ENCODE data around the gene EPS8.
"Not testable (repeated sequence)": the region's sequence is repeated elsewhere in the genome, so short reads cannot be mapped to it uniquely, and the experiment has no call there.

Gene EPS8

DNA sequence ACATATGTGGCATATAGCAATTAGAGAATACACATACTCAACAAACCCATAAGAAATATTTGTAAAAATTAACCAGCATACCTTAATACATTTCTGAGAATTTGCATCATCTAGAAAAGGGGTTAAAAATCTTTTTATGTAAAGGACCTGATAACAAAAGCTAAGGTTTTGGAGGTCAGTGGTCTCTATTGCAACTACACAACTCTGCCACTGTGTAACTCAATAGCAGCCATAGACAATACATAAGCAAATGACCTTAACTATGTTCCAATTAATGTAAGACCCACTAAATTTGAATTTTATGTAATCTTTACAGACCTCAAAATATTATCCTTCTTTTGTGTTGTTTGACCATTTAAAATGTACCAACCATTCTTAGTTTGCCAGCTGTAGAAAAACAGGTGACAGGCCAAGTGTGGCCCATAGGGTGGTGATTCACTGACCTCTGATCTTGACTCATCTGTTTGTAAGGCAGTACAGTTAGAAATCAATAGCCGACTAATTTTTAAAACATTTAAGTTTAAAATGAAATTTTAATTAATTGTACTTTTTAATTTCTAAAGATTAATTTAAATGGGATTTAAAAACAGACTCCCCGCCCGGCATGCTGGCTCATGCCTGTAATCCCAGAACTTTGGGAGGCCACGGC, 7.4 kb upstream of the EPS8 start:
- DNase-seq: no peak

DNA sequence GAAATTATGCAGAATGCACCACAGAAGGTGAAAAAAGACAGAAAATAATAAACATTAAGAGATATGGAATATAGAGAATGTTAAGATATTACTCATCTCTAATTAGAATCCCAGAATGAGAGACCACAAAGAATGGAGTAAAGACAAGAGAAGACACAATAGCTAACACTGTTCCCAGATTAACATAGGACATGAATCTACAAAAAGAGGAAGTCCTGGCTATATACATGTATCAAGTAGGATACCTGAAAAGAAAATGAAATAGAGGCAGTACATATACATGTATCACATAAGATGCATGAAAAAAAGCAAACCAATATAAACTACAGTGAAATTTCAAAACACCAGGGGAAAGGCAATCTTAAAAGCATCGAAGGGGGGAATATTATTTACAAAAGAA, 5.6 kb upstream of the EPS8 start:
- DNase-seq: no peak

DNA sequence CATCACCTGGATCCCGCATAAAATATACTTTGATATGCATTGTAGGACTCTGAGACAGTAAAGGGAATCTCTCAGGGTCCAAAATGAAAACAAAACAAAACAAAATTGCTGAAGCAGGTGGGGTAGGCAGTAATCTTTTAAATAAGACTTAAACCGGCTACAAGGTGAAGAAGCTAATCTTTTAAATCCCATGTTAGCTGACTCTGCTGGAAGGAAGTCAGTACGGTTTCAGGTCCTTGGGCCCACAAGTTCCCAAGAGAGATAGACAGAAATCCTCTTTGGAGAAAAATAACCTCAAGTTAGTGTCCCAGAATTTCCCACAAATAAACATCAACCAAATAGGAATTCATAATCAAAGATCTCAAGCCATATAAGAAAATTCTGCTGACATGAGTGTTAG, 5.0 kb upstream of the EPS8 start:
- DNase-seq: no peak

DNA sequence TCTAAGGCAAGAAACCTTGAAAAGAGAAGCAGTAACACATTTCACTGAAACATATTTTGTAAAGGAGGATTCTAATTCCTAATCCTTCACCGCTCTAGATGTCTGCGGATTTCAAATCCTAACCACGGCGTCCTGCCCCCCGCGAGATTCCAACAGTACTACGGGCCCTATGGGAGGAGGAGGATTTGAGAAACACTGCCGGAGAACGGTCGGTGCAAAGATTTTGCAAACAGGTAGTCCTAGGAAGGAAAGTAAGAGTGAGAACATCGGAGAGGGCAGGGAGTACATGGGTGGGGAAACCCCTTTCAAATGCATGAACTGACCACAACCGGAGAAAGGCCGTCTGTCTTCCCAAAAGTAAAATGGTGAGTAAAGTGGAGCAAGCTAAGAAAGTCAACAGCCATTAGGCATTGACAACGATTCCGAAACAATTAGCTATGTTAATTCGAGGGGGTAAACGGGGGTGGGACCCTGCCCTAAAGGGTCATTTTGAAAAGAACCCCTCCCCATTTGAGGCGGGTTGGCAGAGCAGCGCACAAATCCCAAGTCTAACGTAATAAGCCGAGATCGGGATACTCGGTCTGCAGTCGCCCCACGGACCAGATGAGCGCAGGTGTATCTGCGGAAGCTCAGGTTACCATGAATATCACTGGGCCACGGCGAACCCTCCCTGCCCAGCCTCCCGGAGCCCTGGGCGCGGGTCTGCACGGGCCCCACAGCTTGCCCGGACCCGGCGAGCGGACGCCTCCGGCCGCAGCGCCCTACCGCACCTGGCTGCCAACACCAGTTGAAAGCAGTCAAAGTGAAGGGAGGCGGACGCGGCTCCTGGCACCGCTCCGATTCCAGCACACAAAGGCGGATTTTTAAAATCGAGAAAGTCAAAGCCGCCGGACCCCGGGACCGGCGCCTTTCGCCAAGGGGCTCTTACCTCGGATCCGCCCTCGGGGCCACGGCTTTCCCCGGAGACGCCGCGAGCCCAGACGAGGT, 662 bp downstream of the EPS8 start:
- peak; percentile 4 for DNase-seq

DNA sequence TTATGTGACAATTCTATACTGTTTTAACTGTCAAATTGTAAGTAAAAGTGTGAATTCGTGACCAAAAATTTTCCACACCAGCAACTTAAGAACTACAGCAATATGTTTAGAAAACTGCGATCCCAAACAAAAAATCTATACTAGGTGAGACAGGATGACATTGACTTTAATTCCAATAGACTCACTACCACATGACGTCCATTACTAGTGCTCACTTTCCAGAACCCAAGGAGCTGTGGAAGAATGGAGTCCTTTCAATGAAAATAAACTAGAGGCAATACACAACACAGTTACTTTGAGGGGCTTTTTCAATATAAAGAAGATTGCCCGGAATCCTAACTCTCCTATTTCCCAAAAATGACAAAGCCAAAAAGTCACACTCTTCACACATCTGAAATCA, 1.4 kb downstream of the EPS8 start:
- DNase-seq: no peak

DNA sequence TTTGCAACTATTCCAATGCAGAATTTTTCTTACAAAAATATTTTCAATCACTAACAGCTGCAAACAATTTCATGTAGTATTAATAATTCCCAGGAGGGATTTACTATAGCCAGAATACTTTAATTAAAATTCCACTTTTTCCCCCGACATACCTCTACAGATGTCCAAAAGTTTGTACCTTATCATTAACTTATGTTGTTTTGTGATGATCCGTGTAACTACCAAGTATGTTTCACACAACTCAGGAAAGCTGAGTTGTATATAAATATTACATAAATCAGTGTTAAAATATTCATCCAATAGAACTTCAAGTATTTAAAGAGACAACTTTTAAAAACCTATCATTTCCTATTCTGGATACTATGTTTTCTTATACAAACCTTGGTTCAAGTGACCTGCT, 2.4 kb downstream of the EPS8 start:
- no peak for DNase-seq

DNA sequence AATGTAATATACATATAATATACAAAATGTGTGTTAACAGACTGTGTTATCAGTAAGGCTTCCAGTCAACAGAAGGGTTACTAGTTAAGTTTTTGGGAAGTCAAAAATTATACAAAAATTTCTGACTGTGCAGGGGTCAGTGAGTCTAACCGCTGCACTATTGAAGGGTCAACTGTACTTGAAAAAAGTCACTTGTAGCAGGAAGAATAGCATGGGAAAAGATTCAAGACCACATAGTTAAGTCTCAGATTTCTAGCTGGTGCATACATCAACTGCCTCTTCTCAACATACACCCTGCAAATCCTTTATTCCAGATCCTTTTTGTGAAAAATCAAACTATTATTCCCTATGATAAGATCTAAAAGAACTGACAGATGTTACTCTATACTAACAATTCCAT, 5.9 kb downstream of the EPS8 start:
- no peak for DNase-seq

DNA sequence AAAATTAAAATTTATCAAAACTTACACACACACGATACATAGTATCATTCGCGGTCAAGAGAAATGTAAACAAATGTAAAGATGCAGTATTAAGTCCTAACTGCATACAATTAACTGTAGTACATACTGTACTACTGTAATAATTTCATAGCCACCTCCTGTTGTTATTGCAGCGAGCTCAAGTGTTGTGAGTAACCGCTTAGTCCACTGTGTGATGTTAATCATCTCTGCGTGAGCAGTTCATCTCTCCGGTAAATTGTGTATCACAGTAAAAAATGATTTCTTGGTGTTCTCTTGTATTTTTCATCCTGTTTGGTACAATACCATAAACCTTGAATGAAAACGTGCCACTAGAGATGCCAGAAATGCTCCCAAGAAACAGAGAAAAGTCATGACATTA, 6.5 kb downstream of the EPS8 start:
- DNase-seq: no peak

DNA sequence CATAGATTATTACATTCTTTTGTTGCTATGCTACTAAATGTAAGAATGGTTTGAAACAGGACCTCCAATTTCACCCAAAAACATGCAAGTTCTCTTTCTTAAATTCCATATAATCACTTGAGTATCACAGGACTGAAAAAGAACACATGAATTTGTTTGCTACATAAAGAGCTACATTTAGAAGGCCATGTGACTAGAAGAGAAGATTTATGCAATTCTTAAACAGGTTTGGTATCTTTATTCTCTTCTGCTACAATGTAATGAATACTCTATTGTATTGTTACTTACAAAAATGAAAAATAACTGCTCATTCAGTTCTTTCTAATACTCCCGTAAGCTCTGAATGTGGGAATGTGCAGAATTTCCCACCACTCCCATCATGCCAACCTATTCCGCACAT, 9.3 kb downstream of the EPS8 start:
- DNase-seq: no peak

DNA sequence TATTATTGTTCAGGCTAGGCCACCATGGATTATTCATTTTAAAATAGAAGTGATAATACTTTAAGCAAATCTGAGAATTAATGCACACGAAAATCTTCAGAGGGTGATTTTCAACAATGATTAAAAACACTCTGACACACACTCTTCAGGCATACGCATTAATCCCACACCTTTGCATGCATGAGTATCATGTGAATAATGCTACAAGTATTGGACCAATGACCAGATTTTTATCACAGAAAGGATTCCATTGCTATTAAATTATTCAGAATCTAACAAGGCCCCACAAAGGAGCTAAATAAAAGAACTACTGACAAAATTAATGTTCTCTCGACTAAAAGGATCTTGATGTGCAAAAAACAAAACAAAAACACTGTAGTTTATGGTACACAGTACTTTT, 11.1 kb downstream of the EPS8 start:
- DNase-seq: no peak

DNA sequence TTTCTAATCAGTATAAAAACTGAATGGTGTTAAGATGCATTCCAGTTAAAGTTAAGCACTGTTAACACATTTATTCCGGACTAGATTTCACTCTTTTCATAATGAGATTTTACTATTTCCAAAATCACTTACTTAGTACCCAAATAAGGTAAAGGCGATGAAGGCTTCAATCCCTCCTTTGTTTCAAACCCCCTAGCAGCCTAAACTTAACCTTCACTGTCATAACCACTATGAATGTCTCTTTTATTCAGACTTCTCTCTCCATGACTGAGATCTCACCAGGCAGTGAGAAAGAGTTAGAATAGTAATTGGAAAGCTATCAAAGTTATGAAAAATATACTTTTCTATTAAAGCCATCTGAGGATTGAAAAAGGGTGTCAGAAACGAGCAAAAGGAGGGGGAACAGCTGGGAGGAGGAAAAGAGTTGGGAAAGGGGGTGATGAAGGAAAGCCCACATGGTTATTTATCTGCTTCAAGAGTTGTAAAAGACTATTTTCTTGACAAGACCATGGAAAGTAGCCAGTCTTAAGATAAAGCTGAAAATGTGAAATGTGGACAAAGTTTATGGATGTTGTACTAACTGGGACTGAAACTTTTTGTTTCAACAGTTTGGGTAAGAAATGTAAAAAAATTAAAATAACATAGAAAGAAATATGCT, 11.7 kb downstream of the EPS8 start:
- no peak for DNase-seq

DNA sequence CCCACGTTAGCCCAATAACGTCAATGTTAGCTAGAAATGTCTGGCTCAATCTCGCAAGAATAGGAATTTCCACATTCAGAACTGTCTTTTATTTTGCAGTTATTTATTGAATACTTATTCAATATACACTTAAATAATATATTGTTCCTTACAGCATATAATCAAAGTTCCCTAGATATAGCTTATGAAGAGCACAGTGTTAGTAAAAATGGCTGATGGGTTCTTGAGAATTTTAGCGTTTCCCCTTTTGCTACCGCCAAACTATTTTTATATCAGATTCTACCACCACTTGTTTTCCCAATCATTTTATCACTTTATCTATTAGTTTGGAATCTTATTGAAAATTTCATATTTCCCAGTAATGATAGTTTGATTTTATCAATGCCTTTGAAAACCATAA, 12.7 kb downstream of the EPS8 start:
- DNase-seq: no peak

DNA sequence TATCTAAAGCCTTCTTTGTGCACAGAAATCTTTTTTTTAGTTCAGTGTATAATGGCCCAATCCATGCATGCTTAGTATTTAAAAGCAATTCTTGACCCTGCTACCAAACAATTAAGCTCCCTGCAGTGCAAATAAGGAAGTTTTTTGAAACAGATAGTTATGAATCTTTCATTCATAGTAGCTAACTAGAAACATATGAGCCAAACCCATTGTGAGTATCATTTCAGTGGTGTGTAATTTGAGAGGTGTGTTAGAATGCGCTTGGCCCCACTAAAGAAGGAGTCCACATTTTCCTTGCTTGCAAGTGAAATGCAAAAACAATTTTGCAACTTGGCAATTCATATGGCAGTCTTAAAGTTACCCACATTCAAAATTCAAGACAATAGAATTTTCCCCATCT, 14.4 kb downstream of the EPS8 start:
- DNase-seq: no peak

DNA sequence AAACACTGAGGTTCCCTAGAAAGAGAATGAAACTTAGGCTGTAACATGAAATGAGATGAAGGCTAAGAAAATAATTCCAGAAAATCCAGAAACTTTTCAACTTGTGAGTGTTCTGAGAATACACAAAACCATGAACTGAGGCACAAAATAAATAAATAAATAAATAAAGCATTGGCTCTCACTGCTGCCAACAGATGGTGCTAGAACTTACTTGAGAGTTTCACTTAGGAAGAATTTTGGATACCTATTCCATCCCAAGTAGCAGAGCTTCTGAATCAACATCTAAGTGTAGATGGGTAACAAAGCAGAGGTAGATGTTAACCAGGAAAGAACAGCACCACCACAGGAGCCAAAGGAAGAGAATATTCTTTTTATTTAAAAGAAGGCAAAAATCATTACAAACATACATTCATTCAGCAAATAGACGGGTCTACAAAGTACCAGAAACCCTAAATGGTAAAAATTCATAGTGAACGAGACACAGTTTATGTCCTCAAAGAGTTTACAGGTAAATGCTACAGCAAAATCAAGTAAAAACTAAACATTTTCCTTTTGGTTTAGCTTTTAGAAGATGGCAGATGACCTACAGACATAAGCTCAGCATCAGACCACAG, 16.7 kb downstream of the EPS8 start:
- no peak for DNase-seq

DNA sequence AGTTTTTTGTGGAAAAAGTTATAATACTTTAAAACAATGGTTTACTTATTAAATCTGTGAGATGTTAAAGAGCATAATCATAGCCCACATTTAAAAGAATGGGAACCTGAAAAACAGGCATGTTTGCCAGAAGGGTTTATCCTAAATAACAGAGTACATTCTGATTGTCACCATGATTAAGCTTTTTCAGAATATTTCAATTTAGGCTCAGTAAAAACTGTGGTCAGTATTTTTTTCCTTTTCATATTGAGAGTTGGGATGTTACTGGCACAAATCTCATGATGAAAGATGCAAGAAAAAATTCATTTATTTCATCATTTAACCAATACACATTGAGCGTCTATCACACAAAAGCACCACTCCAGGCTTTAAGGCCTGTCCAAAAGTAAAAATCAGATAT, 18.6 kb downstream of the EPS8 start:
- DNase-seq: no peak

DNA sequence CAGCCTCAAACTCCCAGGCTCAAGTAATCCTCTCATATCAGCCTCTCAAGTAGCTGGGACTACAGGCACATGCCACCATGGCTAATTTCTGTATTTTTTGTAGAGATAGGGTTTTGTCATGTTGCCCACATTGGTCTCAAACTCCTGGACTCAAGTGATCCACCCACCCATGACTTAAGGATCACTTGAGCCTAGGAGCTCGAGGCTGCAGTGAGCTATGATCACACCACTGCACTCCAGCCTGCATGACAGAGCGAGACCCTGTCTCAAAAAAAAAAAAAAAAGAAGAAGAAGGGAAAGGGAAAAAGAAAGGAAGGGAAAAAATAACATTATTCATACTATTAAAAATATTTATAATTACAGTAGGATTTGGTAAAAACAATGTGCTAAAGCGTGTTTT, 19.2 kb downstream of the EPS8 start:
- no peak for DNase-seq

DNA sequence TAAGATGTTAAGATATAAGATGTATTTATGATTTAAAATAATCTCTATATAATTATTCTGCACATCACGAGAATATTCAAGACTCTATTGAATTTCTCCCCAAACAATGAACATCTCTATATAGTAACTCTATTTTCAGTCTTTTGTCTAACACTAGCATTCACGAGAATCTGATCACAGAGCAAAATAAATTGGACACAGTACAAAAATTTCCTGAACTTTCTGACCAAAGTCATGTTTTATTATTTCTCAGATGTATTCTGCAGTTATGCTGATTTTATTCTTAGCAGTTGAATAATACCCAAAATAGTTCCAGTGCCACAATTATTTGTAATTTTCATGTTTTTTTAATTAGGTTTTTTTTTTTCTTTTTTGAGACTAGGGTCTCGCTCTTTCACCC, 19.6 kb downstream of the EPS8 start:
- no peak for DNase-seq

DNA sequence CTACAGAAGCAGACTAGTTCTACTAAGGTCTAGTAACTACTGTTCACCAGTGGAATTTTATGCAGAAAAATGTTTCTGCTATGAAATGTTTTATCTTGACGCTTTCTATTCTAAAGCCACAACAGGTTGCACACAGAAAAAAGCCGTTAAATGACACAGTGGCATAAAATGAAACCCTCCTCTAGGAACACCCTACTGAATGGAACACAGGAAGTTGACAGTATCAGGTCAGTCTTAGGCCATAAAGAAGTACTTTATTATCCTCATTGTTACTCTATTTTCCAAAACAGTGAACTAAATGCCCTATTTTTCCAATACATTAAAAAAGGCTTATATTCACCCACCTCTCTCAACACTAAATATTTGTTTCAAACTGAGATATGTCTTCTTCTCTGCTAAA, 21.9 kb downstream of the EPS8 start:
- no peak for DNase-seq

DNA sequence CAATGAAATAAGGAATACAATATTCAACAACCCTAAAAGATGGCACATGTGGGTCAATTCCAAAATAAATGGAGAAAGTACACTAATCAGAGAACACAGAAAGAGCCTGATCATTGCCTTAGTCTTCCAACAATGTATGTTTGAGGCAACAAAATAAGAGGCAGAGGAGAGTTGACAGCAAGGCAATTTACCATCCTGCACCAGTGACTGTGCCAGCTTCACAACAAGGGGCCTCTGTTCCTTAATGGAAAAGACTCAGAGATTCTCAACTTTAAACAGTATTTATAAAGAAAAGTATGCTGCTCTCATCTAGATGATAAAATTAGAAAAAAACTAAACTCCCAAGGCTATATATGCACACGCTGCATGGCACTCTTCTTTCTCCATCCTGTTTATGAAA, 25.9 kb downstream of the EPS8 start:
- DNase-seq: no peak

DNA sequence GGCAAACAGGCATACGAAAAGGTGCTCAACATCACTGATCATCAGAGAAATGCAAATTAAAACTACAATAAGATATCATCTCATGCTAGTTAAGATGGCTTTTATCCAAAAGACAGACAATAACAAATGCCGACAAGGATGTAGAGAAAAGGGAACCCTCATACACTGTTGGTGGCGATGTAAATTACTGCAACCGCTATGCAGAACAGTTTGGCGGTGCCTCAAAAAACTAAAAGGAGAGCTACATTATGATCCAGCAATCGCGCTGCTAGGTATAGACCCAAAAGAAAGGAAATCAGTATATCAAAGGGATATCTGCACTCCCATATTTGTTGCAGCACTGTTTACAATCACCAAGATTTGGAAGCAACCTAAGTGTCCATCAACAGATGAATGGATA, 27.0 kb downstream of the EPS8 start:
- DNase-seq: not testable (repeated sequence)

DNA sequence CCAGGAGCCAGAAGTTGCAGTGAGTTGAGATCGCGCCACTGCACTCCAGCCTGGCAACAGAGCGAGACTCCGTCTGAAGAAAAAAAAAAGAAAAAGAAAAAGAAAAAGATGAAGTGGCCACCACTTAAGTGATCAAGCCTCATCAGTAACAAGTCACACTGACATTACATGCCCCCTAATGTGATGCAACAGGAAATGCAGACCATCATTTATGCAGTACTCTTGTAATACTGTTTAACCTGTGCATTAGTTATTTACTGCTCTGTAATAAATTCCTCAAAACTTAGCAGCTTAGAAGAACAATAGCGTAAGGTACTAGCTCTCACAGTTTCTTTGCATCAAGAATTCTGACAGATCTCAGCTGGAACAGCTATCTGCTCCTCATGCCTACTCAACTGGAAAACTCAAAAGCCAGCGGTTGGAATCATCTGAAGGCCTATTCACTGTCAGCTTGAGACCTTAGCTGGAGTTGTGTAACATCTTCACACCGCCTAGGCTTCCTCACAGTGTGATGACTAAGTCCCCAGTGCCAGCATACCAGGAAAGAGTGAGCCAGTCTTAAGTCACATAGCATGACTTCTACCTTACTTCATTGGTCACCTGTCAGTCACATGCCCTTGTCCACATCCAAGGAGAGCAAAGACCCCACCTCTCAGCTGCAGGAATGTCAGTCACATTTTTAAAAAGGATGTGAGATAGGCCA, 31.5 kb downstream of the EPS8 start:
- DNase-seq: no peak

DNA sequence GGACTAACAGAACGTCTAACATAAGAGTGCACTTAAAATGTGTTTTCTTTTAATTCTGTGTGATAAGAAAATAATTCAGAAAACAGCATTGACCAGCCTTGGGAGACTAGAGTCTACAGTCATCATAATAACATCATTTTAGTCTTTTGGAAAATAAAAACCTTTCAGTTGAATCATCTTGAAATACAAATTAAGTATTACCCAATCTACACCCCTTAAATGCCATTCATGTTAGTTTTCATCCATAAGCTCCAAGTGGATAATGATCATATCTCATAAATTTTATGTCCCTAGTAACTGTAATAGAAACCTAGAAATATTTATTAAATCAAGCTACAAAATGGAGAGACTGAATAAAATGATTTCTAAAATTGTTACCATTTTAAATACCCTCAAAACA, 32.4 kb downstream of the EPS8 start:
- no peak for DNase-seq

DNA sequence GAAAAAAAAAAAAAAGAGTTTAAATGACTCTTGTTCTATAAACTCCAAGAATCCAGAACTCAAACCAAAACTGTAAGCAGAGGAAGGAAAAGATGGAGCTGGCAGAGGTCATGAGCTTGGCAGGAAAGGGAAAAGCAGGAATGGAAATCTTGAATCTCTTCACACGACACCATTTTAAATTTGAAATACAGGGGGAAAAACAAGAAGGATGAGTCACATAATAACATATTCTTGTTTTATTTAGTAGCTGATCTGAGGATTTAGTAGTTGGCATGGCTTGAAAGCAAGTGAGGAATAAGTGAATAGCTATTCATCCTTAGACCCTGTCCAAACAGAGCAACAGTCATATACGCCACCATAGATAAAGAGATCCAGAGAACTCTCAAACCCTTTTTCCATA, 35.0 kb downstream of the EPS8 start:
- no peak for DNase-seq
